HEK293 (cell line): ENCODE data around the gene PRX.

ENCODE experiments used
- HOXA7 ChIP-seq: sonication (generic); formaldehyde crosslinking; IDR thresholded peaks from 2 replicates; pipeline ENCODE4 v1.8.1; 2022; ENCODE audit warnings: missing genetic modification reagents, borderline replicate concordance
- HOXD13 ChIP-seq: sonication (generic); formaldehyde crosslinking; IDR thresholded peaks from 2 replicates; pipeline ENCODE4 v1.8.0; 2022; ENCODE audit warnings: missing genetic modification reagents, borderline replicate concordance
- SCRT1 ChIP-seq: fragments of 450-650 bp; formaldehyde crosslinking; IDR thresholded peaks from 2 replicates; pipeline ENCODE4 v1.5.1; 2016; ENCODE audit warnings: missing biosample characterization, missing genetic modification characterization, borderline replicate concordance
- ZBTB7A ChIP-seq: fragments of 450-650 bp; formaldehyde crosslinking; IDR thresholded peaks from 2 replicates; pipeline ENCODE4 v1.5.1; 2016; ENCODE audit warnings: low read depth, missing biosample characterization, missing genetic modification characterization
- ZBTB8A ChIP-seq: fragments of 450-650 bp; formaldehyde crosslinking; IDR thresholded peaks from 2 replicates; pipeline ENCODE4 v1.5.1; 2016; ENCODE audit warnings: missing biosample characterization, missing genetic modification characterization
- ZFP3 ChIP-seq: fragments of 450-650 bp; formaldehyde crosslinking; IDR thresholded peaks from 2 replicates; pipeline ENCODE4 v1.5.1; 2016; ENCODE audit warnings: low read depth, missing biosample characterization, missing genetic modification characterization
- ZNF140 ChIP-seq: fragments of 450-650 bp; formaldehyde crosslinking; IDR thresholded peaks from 2 replicates; pipeline ENCODE4 v1.5.1; 2016; ENCODE audit warnings: missing biosample characterization, missing genetic modification characterization
- ZNF146 ChIP-seq: fragments of 450-650 bp; formaldehyde crosslinking; IDR thresholded peaks from 2 replicates; pipeline ENCODE4 v1.5.1; 2016; ENCODE audit warnings: missing biosample characterization, missing genetic modification characterization
- ZNF157 ChIP-seq: fragments of 450-650 bp; formaldehyde crosslinking; IDR thresholded peaks from 2 replicates; pipeline ENCODE4 v1.5.1; 2016; ENCODE audit warnings: missing biosample characterization, missing genetic modification characterization
- ZNF16 ChIP-seq: fragments of 450-650 bp; formaldehyde crosslinking; IDR thresholded peaks from 2 replicates; pipeline ENCODE4 v1.5.1; 2016; ENCODE audit warnings: low read depth, missing biosample characterization, missing genetic modification characterization
- ZNF223 ChIP-seq: fragments of 450-650 bp; formaldehyde crosslinking; IDR thresholded peaks from 2 replicates; pipeline ENCODE4 v1.5.1; 2016; ENCODE audit warnings: missing biosample characterization, missing genetic modification characterization
- ZNF324 ChIP-seq: fragments of 450-650 bp; formaldehyde crosslinking; IDR thresholded peaks from 2 replicates; pipeline ENCODE4 v1.5.1; 2016; ENCODE audit warnings: missing biosample characterization, missing genetic modification characterization
- ZNF558 ChIP-seq: fragments of 450-650 bp; formaldehyde crosslinking; IDR thresholded peaks from 2 replicates; pipeline ENCODE4 v1.5.1; 2016; ENCODE audit warnings: missing biosample characterization, missing genetic modification characterization
- ZNF560 ChIP-seq: fragments of 450-650 bp; formaldehyde crosslinking; IDR thresholded peaks from 2 replicates; pipeline ENCODE4 v1.5.1; 2017; ENCODE audit warnings: missing biosample characterization, missing genetic modification characterization, borderline replicate concordance
- ZNF600 ChIP-seq: fragments of 450-650 bp; formaldehyde crosslinking; IDR thresholded peaks from 2 replicates; pipeline ENCODE4 v1.5.1; 2016; ENCODE audit warnings: missing biosample characterization, missing genetic modification characterization
- ZNF610 ChIP-seq: fragments of 450-650 bp; formaldehyde crosslinking; IDR thresholded peaks from 2 replicates; pipeline ENCODE4 v1.5.1; 2016; ENCODE audit warnings: missing biosample characterization, missing genetic modification characterization, borderline replicate concordance
- ZNF791 ChIP-seq: fragments of 450-650 bp; formaldehyde crosslinking; IDR thresholded peaks from 2 replicates; pipeline ENCODE4 v1.5.1; 2016; ENCODE audit warnings: missing biosample characterization, missing genetic modification characterization
- ZSCAN16 ChIP-seq: fragments of 450-650 bp; formaldehyde crosslinking; IDR thresholded peaks from 2 replicates; pipeline ENCODE4 v1.5.1; 2016; ENCODE audit warnings: missing biosample characterization, missing genetic modification characterization
- TF ChIP-seq, protein P1 (sequence below): fragments of 450-650 bp; formaldehyde crosslinking; IDR thresholded peaks from 2 replicates; pipeline ENCODE4 v1.5.1; 2016; ENCODE audit warnings: missing biosample characterization, missing genetic modification characterization
- TF ChIP-seq, protein P2 (sequence below): fragments of 450-650 bp; formaldehyde crosslinking; IDR thresholded peaks from 2 replicates; pipeline ENCODE4 v1.5.1; 2016; ENCODE audit warnings: missing biosample characterization, missing genetic modification characterization
- TF ChIP-seq, protein P3 (sequence below): fragments of 450-650 bp; formaldehyde crosslinking; conservative IDR thresholded peaks from 2 replicates; pipeline ENCODE4 v1.5.1; 2016; ENCODE audit warnings: low read depth, missing biosample characterization, missing genetic modification characterization
- TF ChIP-seq, protein P4 (sequence below): fragments of 450-650 bp; formaldehyde crosslinking; IDR thresholded peaks from 2 replicates; pipeline ENCODE4 v1.5.1; 2017; ENCODE audit warnings: missing biosample characterization, missing genetic modification characterization
- TF ChIP-seq, protein P5 (sequence below): fragments of 450-650 bp; formaldehyde crosslinking; IDR thresholded peaks from 2 replicates; pipeline ENCODE4 v1.5.1; 2016; ENCODE audit warnings: missing biosample characterization, missing genetic modification characterization
- TF ChIP-seq, protein P6 (sequence below): fragments of 450-650 bp; formaldehyde crosslinking; IDR thresholded peaks from 2 replicates; pipeline ENCODE4 v1.5.1; 2017; ENCODE audit warnings: missing biosample characterization, missing genetic modification characterization

The PRX gene

DNA sequence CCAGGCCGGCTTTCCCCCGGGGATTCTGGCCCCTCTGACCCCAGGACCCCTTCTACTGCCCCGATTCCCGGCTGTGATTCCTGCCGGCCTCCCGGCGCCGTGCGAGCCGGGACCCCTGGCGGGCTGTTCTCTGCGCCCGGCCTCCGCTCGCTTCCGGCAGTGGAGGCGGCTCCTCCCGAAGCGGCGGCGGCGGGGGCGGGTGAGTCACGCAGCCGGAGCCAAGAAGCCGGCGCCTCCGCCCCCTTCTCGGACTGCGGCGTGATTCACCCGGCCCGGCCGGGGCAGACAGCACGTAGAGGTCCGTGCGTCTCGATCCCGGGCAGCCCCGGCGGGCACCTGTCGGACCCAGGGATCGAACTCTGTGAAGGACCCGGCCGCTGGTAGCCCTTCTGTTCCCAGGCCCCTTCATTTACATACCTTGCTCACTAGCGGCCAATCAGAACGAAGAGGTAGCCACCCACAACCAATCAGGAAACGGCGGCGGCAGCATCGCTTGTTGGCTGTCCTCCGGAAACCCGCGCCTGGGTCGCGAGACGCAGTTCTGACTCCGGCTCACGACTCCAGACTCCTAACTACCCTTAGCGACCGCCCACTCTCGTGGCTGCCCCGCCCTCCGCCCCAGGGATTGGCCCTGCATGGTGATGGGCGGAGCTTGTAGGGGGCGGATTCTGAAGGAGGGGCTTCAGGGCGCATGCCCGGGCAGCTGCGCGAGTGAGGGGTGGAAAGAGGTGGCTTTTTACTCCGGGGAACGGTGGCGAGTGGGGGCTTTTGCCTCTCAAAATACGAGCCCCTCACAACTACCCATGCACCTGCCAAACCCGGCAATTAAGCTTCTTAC is 12.5 kb upstream of the PRX start, which contains the start of gene SERTAD1 (continued):
- TF ChIP-seq ZNF157 (tag by site-specific recombination), result no peak
- TF ChIP-seq ZNF791 (tag by site-specific recombination), result no peak; the same call in 1 of the 2 replicates
- peak; percentile 91 for TF ChIP-seq ZBTB8A (tag by site-specific recombination)
- no peak for TF ChIP-seq HOXD13 (CRISPR knock-in tag)
- no peak for TF ChIP-seq ZSCAN16 (tag by site-specific recombination)
- TF ChIP-seq ZBTB7A (tag by site-specific recombination), result peak; percentile 77; the same call in 1 of the 2 replicates
- TF ChIP-seq ZNF560 (tag by site-specific recombination), result no peak; the same call in 1 of the 2 replicates
- 0 out of 2 replicates have a peak, but pooled peaks have one; percentile 18 for TF ChIP-seq ZNF223 (tag by site-specific recombination)
- no peak for TF ChIP-seq SCRT1 (tag by site-specific recombination)
- no peak for TF ChIP-seq ZNF16 (tag by site-specific recombination)
- TF ChIP-seq, protein P1, sequence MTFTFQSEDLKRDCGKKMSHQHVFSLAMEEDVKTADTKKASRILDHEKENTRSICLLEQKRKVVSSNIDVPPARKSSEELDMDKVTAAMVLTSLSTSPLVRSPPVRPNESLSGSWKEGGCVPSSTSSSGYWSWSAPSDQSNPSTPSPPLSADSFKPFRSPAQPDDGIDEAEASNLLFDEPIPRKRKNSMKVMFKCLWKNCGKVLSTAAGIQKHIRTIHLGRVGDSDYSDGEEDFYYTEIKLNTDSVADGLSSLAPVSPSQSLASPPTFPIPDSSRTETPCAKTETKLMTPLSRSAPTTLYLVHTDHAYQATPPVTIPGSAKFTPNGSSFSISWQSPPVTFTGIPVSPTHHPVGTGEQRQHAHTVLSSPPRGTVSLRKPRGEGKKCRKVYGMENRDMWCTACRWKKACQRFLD, result peak; percentile 84; the same call in 1 of the 2 replicates
- TF ChIP-seq, protein P2, sequence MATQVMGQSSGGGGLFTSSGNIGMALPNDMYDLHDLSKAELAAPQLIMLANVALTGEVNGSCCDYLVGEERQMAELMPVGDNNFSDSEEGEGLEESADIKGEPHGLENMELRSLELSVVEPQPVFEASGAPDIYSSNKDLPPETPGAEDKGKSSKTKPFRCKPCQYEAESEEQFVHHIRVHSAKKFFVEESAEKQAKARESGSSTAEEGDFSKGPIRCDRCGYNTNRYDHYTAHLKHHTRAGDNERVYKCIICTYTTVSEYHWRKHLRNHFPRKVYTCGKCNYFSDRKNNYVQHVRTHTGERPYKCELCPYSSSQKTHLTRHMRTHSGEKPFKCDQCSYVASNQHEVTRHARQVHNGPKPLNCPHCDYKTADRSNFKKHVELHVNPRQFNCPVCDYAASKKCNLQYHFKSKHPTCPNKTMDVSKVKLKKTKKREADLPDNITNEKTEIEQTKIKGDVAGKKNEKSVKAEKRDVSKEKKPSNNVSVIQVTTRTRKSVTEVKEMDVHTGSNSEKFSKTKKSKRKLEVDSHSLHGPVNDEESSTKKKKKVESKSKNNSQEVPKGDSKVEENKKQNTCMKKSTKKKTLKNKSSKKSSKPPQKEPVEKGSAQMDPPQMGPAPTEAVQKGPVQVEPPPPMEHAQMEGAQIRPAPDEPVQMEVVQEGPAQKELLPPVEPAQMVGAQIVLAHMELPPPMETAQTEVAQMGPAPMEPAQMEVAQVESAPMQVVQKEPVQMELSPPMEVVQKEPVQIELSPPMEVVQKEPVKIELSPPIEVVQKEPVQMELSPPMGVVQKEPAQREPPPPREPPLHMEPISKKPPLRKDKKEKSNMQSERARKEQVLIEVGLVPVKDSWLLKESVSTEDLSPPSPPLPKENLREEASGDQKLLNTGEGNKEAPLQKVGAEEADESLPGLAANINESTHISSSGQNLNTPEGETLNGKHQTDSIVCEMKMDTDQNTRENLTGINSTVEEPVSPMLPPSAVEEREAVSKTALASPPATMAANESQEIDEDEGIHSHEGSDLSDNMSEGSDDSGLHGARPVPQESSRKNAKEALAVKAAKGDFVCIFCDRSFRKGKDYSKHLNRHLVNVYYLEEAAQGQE (tag by site-specific recombination), result 0 out of 2 replicates have a peak, but pooled peaks have one; percentile 36
- peak; percentile 98 for TF ChIP-seq ZNF600 (tag by site-specific recombination)
- TF ChIP-seq ZNF146, result no peak
- TF ChIP-seq HOXA7 (CRISPR knock-in tag), result no peak
- no peak for TF ChIP-seq ZNF140 (tag by site-specific recombination)
- TF ChIP-seq, protein P3, sequence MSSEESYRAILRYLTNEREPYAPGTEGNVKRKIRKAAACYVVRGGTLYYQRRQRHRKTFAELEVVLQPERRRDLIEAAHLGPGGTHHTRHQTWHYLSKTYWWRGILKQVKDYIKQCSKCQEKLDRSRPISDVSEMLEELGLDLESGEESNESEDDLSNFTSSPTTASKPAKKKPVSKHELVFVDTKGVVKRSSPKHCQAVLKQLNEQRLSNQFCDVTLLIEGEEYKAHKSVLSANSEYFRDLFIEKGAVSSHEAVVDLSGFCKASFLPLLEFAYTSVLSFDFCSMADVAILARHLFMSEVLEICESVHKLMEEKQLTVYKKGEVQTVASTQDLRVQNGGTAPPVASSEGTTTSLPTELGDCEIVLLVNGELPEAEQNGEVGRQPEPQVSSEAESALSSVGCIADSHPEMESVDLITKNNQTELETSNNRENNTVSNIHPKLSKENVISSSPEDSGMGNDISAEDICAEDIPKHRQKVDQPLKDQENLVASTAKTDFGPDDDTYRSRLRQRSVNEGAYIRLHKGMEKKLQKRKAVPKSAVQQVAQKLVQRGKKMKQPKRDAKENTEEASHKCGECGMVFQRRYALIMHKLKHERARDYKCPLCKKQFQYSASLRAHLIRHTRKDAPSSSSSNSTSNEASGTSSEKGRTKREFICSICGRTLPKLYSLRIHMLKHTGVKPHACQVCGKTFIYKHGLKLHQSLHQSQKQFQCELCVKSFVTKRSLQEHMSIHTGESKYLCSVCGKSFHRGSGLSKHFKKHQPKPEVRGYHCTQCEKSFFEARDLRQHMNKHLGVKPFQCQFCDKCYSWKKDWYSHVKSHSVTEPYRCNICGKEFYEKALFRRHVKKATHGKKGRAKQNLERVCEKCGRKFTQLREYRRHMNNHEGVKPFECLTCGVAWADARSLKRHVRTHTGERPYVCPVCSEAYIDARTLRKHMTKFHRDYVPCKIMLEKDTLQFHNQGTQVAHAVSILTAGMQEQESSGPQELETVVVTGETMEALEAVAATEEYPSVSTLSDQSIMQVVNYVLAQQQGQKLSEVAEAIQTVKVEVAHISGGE (tag by site-specific recombination), result peak; percentile 73
- TF ChIP-seq, protein P4, sequence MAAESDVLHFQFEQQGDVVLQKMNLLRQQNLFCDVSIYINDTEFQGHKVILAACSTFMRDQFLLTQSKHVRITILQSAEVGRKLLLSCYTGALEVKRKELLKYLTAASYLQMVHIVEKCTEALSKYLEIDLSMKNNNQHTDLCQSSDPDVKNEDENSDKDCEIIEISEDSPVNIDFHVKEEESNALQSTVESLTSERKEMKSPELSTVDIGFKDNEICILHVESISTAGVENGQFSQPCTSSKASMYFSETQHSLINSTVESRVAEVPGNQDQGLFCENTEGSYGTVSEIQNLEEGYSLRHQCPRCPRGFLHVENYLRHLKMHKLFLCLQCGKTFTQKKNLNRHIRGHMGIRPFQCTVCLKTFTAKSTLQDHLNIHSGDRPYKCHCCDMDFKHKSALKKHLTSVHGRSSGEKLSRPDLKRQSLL, result 0 out of 2 replicates have a peak, but pooled peaks have one; percentile 28
- TF ChIP-seq, protein P5, sequence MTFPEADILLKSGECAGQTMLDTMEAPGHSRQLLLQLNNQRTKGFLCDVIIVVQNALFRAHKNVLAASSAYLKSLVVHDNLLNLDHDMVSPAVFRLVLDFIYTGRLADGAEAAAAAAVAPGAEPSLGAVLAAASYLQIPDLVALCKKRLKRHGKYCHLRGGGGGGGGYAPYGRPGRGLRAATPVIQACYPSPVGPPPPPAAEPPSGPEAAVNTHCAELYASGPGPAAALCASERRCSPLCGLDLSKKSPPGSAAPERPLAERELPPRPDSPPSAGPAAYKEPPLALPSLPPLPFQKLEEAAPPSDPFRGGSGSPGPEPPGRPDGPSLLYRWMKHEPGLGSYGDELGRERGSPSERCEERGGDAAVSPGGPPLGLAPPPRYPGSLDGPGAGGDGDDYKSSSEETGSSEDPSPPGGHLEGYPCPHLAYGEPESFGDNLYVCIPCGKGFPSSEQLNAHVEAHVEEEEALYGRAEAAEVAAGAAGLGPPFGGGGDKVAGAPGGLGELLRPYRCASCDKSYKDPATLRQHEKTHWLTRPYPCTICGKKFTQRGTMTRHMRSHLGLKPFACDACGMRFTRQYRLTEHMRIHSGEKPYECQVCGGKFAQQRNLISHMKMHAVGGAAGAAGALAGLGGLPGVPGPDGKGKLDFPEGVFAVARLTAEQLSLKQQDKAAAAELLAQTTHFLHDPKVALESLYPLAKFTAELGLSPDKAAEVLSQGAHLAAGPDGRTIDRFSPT (tag by site-specific recombination), result peak; percentile 93
- 0 out of 2 replicates have a peak, but pooled peaks have one; percentile 59 for TF ChIP-seq ZNF610
- TF ChIP-seq, protein P6, sequence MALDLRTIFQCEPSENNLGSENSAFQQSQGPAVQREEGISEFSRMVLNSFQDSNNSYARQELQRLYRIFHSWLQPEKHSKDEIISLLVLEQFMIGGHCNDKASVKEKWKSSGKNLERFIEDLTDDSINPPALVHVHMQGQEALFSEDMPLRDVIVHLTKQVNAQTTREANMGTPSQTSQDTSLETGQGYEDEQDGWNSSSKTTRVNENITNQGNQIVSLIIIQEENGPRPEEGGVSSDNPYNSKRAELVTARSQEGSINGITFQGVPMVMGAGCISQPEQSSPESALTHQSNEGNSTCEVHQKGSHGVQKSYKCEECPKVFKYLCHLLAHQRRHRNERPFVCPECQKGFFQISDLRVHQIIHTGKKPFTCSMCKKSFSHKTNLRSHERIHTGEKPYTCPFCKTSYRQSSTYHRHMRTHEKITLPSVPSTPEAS (tag by site-specific recombination), result no peak
- TF ChIP-seq ZFP3 (tag by site-specific recombination), result no peak
- peak; percentile 82 for TF ChIP-seq ZNF324 (tag by site-specific recombination)
- TF ChIP-seq ZNF558 (tag by site-specific recombination), result no peak
